ENCODE measurements around the gene RNF150.

GRCh38 chr4:140841186-140841585 lies 292.1 kb downstream of the RNF150 start:
- TF ChIP-seq, protein P1, sequence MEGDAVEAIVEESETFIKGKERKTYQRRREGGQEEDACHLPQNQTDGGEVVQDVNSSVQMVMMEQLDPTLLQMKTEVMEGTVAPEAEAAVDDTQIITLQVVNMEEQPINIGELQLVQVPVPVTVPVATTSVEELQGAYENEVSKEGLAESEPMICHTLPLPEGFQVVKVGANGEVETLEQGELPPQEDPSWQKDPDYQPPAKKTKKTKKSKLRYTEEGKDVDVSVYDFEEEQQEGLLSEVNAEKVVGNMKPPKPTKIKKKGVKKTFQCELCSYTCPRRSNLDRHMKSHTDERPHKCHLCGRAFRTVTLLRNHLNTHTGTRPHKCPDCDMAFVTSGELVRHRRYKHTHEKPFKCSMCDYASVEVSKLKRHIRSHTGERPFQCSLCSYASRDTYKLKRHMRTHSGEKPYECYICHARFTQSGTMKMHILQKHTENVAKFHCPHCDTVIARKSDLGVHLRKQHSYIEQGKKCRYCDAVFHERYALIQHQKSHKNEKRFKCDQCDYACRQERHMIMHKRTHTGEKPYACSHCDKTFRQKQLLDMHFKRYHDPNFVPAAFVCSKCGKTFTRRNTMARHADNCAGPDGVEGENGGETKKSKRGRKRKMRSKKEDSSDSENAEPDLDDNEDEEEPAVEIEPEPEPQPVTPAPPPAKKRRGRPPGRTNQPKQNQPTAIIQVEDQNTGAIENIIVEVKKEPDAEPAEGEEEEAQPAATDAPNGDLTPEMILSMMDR (IDR thresholded peaks at IDR 0.05), result no peak
- TF ChIP-seq POLR2A (IDR thresholded peaks at IDR 0.05) (no peak), POLR2AphosphoS5 (IDR thresholded peaks at IDR 0.05) (no peak)

All from stomach (tissue), 4 donors.